ACC112 (cell line): Measurements from ENCODE around the gene ELAC2.

Experiments
- H2AFZ ChIP-seq: fragments of 200-600 bp; sonication (generic); one replicate; pipeline ENCODE4 v1.6.0; 2017; ENCODE audit warnings: antibody characterized with exemption, low read length; ENCODE audit not compliant: unreplicated experiment
- H3K27ac ChIP-seq: fragments of 200-600 bp; sonication (generic); 2 replicates; pipeline ENCODE4 v1.5.1; 2014; ENCODE audit warnings: low read depth, mild to moderate bottlenecking, antibody characterized with exemption, low read length, moderate library complexity
- H3K27me3 ChIP-seq: fragments of 200-600 bp; sonication (generic); 2 replicates; pipeline ENCODE4 v1.6.1; 2014; ENCODE audit warnings: mild to moderate bottlenecking, antibody characterized with exemption, low read length, moderate library complexity, mixed read lengths; ENCODE audit not compliant: insufficient read depth
- H3K36me3 ChIP-seq: fragments of 200-600 bp; sonication (generic); 2 replicates; pipeline ENCODE4 v1.6.1; 2016; ENCODE audit warnings: mild to moderate bottlenecking, antibody characterized with exemption, low read length, moderate library complexity, mixed read lengths; ENCODE audit not compliant: insufficient read depth
- H3K4me1 ChIP-seq: fragments of 200-600 bp; sonication (generic); one replicate; pipeline ENCODE4 v1.6.1; 2016; ENCODE audit warnings: low read length, mixed read lengths; ENCODE audit not compliant: insufficient read depth, unreplicated experiment, control insufficient read depth
- H3K4me3 ChIP-seq: fragments of 200-600 bp; sonication (generic); 2 replicates; pipeline ENCODE4 v1.5.1; 2014; ENCODE audit warnings: mild to moderate bottlenecking, low read depth, low read length
- H3K79me2 ChIP-seq: fragments of 200-600 bp; sonication (generic); one replicate; pipeline ENCODE4 v1.6.0; 2016; ENCODE audit warnings: low read length; ENCODE audit not compliant: control insufficient read depth, unreplicated experiment, insufficient read depth

Gene ELAC2

DNA sequence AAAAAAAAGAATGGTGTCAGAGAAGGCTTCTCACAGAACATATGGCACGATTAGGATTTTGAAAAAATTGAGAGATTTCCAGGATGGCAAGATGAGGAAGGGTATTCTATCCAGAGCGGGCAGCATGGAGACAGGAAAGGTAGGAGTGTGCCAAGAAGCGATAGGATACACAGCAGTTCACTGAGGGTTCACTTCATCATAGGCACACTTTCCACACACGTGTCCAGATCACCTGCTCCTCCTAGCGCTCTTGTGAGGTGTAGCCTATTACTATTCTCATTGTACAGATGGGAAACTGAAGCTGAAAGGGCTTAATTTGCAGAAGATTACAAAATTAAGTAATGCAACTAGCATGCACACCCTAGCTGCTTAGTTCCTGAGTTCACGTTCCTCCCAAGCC lies 6.2 kb upstream of the ELAC2 start:
- Histone ChIP-seq H3K27me3 (0 out of 2 replicates have a peak, but pooled peaks cover 6% of the 10 kb centered on the region), H3K4me3 (no peak overlapping the region), H3K36me3 (no peaks in the 10 kb centered on the region), H3K79me2 (no peaks in the 10 kb centered on the region), H2AFZ (no peak overlapping the region), H3K4me1 (no peaks in the 10 kb centered on the region), H3K27ac (no peak overlapping the region)

- H2AFZ ChIP-seq = peak overlapping the region; percentile 99
- H3K27ac ChIP-seq = peak overlapping the region; percentile 56
- H3K4me1 ChIP-seq = no peaks in the 10 kb centered on the region
- peak overlapping the region; percentile 96 for H3K4me3 ChIP-seq
- H3K79me2 ChIP-seq = peaks cover 33% of the 10 kb centered on the region
- H3K27me3 ChIP-seq = no peaks in the 10 kb centered on the region
- peaks cover 32% of the 10 kb centered on the region for H3K36me3 ChIP-seq
Measured at GRCh38 chr17:13016881-13017654, 759 bp downstream of the ELAC2 start.

DNA sequence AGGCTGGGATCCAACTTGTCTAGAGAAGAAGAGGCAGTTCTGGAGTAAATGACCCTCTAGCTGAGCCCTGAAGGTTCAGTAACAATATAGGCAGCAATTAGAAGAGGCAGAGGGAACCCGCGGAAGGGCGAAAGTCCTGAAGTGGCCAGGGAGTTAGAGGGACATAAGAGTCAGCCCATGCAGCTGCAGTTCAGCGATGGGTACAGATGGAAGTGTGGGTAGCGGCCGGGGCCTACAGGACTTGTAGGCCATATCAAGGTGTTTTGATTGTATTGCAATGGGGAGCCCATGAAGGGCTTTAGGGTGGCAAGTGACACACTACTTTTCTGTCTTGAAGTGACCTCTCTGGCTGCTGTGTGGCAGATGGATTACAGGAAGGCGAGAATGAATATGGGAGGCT lies 3.0 kb downstream of the ELAC2 start:
- peaks cover 33% of the 10 kb centered on the region for H3K79me2 ChIP-seq
- H3K27ac ChIP-seq = no peak overlapping the region
- H3K4me3 ChIP-seq = no peak overlapping the region
- H3K27me3 ChIP-seq = no peaks in the 10 kb centered on the region
- peaks cover 41% of the 10 kb centered on the region for H3K36me3 ChIP-seq
- H3K4me1 ChIP-seq = no peaks in the 10 kb centered on the region
- H2AFZ ChIP-seq = no peak overlapping the region

- Histone ChIP-seq H3K79me2 (peaks cover 20% of the 10 kb centered on the region), H3K27ac (no peak overlapping the region), H3K4me3 (no peak overlapping the region), H3K36me3 (peaks cover 48% of the 10 kb centered on the region), H3K4me1 (no peaks in the 10 kb centered on the region), H3K27me3 (no peaks in the 10 kb centered on the region), H2AFZ (no peak overlapping the region)
Measured at GRCh38 chr17:13010959-13011358, 6.9 kb downstream of the ELAC2 start.

DNA sequence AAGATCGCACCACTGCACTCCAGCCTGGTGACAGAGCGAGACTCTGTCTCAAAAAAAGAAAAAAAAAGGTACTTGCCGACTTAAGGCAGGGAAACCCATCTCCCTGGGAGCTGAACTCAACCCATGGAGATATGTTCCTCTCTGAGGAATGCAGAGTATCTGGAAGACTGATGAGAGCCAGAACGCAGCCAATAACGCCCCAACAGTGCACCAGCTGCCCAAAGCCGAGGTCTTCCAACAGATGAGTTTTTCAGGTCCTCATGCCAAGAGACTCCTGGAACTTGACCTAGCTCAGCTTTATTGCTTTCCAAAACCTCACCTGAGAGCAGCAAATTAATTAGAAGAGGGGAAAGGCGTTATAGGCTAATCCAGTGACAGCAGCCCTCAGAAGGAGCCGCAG lies 9.4 kb downstream of the ELAC2 start:
- peaks cover 27% of the 10 kb centered on the region for H3K36me3 ChIP-seq
- H3K79me2 ChIP-seq = peaks cover 6% of the 10 kb centered on the region
- no peaks in the 10 kb centered on the region for H3K4me1 ChIP-seq
- no peak overlapping the region for H3K4me3 ChIP-seq
- no peak overlapping the region for H2AFZ ChIP-seq
- no peak overlapping the region for H3K27ac ChIP-seq
- no peaks in the 10 kb centered on the region for H3K27me3 ChIP-seq

DNA sequence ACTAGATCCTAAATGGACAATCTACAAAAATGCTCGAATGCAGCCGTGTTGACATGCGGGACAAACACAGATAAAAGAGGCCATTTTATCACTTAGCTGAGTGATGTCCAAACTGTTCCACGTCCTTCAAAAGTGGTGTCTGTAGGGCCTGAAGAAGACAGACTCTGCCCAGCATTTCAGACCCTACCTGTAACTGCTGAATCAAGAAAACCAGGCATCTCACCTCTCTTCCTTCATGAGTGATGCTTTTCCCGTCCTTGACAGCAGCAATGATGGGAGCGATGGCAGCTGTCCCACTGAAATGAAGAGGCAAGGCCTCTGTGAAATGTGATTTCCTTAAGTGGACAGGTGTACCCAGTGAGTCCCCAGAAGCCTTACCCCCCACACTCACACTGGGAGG lies 12.3 kb downstream of the ELAC2 start:
- Histone ChIP-seq H3K27ac (no peak overlapping the region), H3K36me3 (peaks cover 13% of the 10 kb centered on the region; the same call in 1 of the 2 replicates), H3K4me3 (no peak overlapping the region), H3K79me2 (peaks cover 2% of the 10 kb centered on the region), H2AFZ (no peak overlapping the region), H3K4me1 (no peaks in the 10 kb centered on the region), H3K27me3 (no peaks in the 10 kb centered on the region)

DNA sequence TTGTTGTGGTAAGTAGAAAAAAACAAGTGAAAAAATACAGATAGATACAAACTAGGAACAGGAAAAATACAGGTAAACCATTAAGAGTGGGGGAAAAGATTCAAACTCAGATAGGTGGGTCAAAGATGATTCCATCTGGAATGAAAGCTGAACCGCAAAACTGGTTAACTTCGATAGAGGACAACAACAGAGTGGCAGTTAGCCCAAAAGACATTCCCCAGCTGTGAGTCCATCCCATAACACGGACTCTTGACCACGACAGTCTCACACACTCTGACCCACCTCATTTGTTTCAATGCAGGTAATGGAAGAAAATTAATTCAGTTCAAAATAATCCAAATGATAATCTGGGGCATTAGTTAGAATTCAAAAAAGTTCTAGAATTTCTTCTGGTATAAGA lies 13.5 kb downstream of the ELAC2 start:
- Histone ChIP-seq H3K4me1 (no peaks in the 10 kb centered on the region), H2AFZ (no peak overlapping the region), H3K79me2 (peaks cover 2% of the 10 kb centered on the region), H3K36me3 (peaks cover 17% of the 10 kb centered on the region; the same call in 1 of the 2 replicates), H3K4me3 (no peak overlapping the region), H3K27ac (no peak overlapping the region), H3K27me3 (no peaks in the 10 kb centered on the region)

DNA sequence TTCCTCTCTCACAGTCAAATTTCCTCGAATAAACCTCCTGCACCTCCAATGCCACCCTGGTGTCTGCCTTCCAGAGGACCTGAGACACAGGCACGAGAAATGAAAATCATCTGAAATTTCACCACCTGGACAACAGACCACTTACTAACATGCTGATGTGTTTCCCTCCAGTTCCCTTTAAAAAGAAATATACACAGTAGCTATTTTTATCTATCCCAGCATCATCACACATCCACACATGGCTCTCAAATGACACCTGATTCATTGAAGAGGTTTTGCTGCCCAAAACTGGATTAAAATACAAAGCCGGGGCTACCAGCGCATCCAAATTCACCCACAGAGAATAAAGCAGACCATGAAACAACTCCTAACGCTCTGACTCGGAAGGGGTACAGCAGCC lies 13.9 kb downstream of the ELAC2 start:
- Histone ChIP-seq H3K27ac (no peak overlapping the region), H3K4me1 (no peaks in the 10 kb centered on the region), H3K36me3 (peaks cover 19% of the 10 kb centered on the region; the same call in 1 of the 2 replicates), H3K27me3 (no peaks in the 10 kb centered on the region), H3K4me3 (no peak overlapping the region), H2AFZ (no peak overlapping the region), H3K79me2 (peaks cover 2% of the 10 kb centered on the region)

DNA sequence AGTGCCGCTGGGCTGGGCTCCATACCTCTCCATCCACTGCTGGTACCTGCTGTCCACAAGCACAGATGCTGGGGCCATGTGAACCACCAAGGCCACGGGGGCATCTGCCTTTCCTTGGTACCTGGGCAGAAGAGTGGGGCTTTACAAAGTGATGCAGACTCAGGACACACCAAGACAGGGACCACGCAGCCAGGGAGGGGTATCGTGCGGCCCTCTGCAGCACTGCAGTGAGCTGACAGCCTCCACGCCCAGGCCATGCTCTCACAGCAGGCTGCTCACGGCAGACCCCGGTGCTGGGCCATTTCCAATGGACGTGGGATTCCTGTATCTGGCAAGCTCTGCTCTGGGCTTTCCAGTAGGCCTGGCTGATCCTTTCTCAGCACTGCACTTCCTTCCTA lies 14.4 kb downstream of the ELAC2 start:
- H3K36me3 ChIP-seq = peaks cover 19% of the 10 kb centered on the region; the same call in 1 of the 2 replicates
- H3K27ac ChIP-seq = no peak overlapping the region
- no peaks in the 10 kb centered on the region for H3K4me1 ChIP-seq
- H2AFZ ChIP-seq = no peak overlapping the region
- H3K27me3 ChIP-seq = no peaks in the 10 kb centered on the region
- H3K4me3 ChIP-seq = no peak overlapping the region
- peaks cover under 1% of the 10 kb centered on the region for H3K79me2 ChIP-seq

DNA sequence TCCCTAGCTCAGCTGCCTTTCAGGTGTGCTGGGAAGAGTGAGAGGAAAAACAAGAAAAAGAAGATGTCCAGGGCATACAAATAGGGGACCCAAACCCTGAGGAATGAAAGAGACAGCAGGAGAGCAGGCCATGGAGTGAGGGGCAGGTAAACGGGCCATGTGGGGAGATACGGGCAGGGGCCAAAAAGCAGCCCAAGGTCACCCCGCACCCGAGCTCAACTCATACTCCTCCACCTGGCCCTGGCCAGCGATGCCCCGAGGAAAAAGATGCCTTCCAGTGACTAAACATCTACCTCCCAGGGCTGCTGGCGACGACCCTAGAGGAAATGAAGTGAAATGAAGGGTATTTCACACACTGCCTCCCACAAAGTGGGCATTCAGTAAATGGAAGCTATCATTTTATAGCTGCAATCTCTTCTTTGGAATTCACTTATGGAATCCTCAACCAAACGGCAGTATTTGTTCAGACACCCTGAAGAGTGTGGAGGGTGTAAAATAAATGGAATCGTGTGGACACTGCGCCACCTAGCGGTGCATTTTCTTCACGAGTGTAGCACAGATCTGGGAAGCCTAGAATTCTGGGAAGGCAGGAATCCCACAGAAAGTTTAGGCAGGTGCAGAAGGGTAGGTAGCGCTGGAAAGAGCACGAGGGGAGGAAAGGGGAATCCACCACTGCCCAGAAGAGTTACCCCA lies 14.9 kb downstream of the ELAC2 start:
- H3K27ac ChIP-seq = no peak overlapping the region
- peaks cover 18% of the 10 kb centered on the region; the same call in 1 of the 2 replicates for H3K36me3 ChIP-seq
- no peaks in the 10 kb centered on the region for H3K79me2 ChIP-seq
- no peak overlapping the region for H3K4me3 ChIP-seq
- no peak overlapping the region for H2AFZ ChIP-seq
- no peaks in the 10 kb centered on the region for H3K27me3 ChIP-seq
- H3K4me1 ChIP-seq = no peaks in the 10 kb centered on the region
